Measurements from ENCODE around the gene CBX6. TPM values are rescaled to one million over a fixed set of nuclear protein-coding genes. Genes with fewer than 3 reads are reported as not detected.

Gene CBX6
- total and polyA plus RNA-seq, 9 of the 15 experiments (the other 6 are each of a cell fraction or from before 2014, with no cell fraction given) = 0.75 to 31.6 (median 8.0) TPM

- WGBS (ENCODE audit: insufficient coverage, low coverage, missing lambda C conversion rate) = no CpG with 5 or more reads among the region's 15 CpGs
- H3K4me2 ChIP-seq (ENCODE audit: insufficient read depth, low read length) = no peak overlapping the region
- no peak overlapping the region for H2AFZ ChIP-seq (ENCODE audit: low read depth, low read length)
- FAIRE-seq = no peak
- H3K27me3 ChIP-seq (ENCODE audit: control insufficient read depth in 2 of 2, insufficient read depth in 2 of 2, low read length in 2 of 2) = no peaks in the 10 kb centered on the region
- H3K9me1 ChIP-seq (ENCODE audit: control insufficient read depth, insufficient read depth, low read length) = peaks cover 2% of the 10 kb centered on the region
- no peak for ATAC-seq
- in situ Hi-C loops (cut with MboI) (no loop called here), intact Hi-C loops (cut with micrococcal nuclease) (no loop called here)
- ChIA-PET CTCF (ENCODE audit: low intra/inter-chr PET ratio) (no interaction called here), POLR2A (no interaction called here)
- no peak overlapping the region for H3K27ac ChIP-seq (ENCODE audit: extremely low read depth, low read depth, low read length)
- no peak for DNase-seq (ENCODE audit: extremely low read depth in 1 of 4, low spot score in 3 of 4)
- H3K4me1 ChIP-seq (replicated peaks in 1 of 2; ENCODE audit: control insufficient read depth in 2 of 2, insufficient read depth in 2 of 2, low read length in 2 of 2) = peaks cover 0 to 28% of the 10 kb centered on the region in 2 experiments; a peak in 4 of 5 replicates
- no peak overlapping the region for H3K4me3 ChIP-seq
- no peaks in the 10 kb centered on the region for H3K9me3 ChIP-seq (replicated peaks; ENCODE audit: control insufficient read depth, insufficient read depth, low read depth, low read length)
- H3K9ac ChIP-seq (ENCODE audit: insufficient read depth in 1 of 2, low read depth in 2 of 2, low read length in 2 of 2) = no peak overlapping the region
- BruUV-seq (replicated peaks) = no TSS peak
- H3K36me3 ChIP-seq (ENCODE audit: control insufficient read depth, insufficient read depth, low read length) = peaks cover 49% of the 10 kb centered on the region; the same call in 2 of the 3 replicates
- TF ChIP-seq, protein P1, sequence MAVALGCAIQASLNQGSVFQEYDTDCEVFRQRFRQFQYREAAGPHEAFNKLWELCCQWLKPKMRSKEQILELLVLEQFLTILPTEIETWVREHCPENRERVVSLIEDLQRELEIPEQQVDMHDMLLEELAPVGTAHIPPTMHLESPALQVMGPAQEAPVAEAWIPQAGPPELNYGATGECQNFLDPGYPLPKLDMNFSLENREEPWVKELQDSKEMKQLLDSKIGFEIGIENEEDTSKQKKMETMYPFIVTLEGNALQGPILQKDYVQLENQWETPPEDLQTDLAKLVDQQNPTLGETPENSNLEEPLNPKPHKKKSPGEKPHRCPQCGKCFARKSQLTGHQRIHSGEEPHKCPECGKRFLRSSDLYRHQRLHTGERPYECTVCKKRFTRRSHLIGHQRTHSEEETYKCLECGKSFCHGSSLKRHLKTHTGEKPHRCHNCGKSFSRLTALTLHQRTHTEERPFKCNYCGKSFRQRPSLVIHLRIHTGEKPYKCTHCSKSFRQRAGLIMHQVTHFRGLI (CRISPR knock-in tag; IDR thresholded peaks at IDR 0.05) = no peak
- TF ChIP-seq NCOA2 (IDR thresholded peaks at IDR 0.05; ENCODE audit: partially characterized antibody in 2 of 2) = no peak
- H4K20me1 ChIP-seq (replicated peaks; ENCODE audit: control insufficient read depth, insufficient read depth, low read length) = no peaks in the 10 kb centered on the region; the same call in 1 of the 2 replicates
- peaks cover 19% of the 10 kb centered on the region for H3K79me2 ChIP-seq (ENCODE audit: control insufficient read depth, insufficient read depth, low read length)
Measured at GRCh38 chr22:38866024-38866398, 6.0 kb downstream of the CBX6 start.

Data from K562 (cell line).